Measurements from ENCODE around the gene NEK6. TPM values are rescaled to one million over a fixed set of nuclear protein-coding genes. Genes with fewer than 3 reads are reported as not detected.
A peak's percentile ranks its signal among the peaks of the same experiment; 100 is the strongest.

The NEK6 gene
- total RNA-seq, 4 donors from 2014 or later = 14.1 to 21.9 (median 15.1) TPM

DNA sequence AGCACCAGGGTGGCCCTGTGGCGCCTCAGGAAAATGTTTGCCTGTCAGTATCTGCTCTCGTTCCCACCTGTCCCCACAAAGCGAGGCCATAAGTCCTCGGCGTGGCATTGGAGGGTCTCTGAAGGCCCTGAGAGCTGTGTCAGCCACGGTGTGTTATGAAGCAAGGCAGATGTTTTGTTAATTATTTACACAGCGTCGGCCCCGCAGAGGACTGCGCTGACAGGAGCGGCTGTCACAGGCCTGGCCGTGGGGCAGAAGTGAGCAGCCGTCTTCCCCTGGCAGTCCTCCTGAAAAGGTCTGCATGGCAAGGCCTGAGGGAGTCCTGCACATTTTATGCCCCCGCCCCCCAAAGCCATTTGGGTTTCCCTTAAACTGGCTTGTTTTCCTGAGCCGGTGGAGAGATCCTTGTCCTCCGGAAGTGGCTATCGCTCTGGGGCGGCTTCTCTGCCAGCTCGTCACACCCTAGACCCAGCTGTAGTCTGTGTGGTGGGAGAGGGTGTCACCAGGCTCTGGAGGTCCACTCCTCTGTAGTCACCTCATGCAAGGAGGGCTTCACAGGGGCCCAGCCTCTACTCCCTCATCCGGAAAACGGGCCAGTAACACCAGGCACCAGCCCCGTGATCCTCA, 6.2 kb downstream of the NEK6 start:
- 76% methylated on average over 21 of the region's 22 CpGs for WGBS
- Histone ChIP-seq H3K36me3 (peaks cover 0 to 5% (median 2%) of the 10 kb centered on the region in 4 donors), H3K27ac (replicated peaks in 1 of 4) (peak overlapping the region; percentile 13 to 89 (median 66)), H3K4me1 (peaks cover 54 to 98% (median 93%) of the 10 kb centered on the region in 4 donors), H3K4me3 (peak overlapping the region in 1 of 4 donors; percentile 12), H3K27me3 (no peaks in the 10 kb centered on the region), H3K9me3 (no peaks in the 10 kb centered on the region)
- TF ChIP-seq, protein P1, sequence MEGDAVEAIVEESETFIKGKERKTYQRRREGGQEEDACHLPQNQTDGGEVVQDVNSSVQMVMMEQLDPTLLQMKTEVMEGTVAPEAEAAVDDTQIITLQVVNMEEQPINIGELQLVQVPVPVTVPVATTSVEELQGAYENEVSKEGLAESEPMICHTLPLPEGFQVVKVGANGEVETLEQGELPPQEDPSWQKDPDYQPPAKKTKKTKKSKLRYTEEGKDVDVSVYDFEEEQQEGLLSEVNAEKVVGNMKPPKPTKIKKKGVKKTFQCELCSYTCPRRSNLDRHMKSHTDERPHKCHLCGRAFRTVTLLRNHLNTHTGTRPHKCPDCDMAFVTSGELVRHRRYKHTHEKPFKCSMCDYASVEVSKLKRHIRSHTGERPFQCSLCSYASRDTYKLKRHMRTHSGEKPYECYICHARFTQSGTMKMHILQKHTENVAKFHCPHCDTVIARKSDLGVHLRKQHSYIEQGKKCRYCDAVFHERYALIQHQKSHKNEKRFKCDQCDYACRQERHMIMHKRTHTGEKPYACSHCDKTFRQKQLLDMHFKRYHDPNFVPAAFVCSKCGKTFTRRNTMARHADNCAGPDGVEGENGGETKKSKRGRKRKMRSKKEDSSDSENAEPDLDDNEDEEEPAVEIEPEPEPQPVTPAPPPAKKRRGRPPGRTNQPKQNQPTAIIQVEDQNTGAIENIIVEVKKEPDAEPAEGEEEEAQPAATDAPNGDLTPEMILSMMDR (IDR thresholded peaks at IDR 0.05) = no peak
- TF ChIP-seq EP300 (IDR thresholded peaks at IDR 0.05) (no peak), POLR2AphosphoS5 (IDR thresholded peaks at IDR 0.05) (no peak), POLR2A (IDR thresholded peaks at IDR 0.05; ENCODE audit: low read depth) (no peak)
- intact Hi-C loops (cut with DNase I) = no loop called here
- DNase-seq (ENCODE audit: extremely low spot score) = no peak

DNA sequence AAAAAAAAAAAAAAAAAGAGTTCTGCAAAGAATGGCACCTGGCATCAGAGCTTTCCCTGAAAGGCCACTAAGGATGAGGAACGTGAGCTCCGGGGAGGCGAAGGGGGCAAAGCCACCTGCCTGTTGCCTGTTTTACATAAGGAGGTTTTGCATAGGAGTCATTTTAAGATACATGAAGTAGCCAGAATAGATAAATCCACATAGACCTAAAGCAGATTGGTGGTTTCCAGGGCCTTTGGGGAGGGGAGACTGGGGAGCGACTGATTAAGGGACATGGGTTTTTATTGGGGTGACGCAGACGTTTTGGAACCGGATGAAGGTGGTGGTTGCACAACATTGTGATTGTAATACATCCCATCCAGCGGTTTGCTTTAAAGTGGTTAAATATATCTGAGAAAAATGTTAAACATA, 7.1 kb downstream of the NEK6 start:
- no peak for TF ChIP-seq POLR2AphosphoS5 (IDR thresholded peaks at IDR 0.05)
- no peak for TF ChIP-seq EP300 (IDR thresholded peaks at IDR 0.05)
- TF ChIP-seq POLR2A (IDR thresholded peaks at IDR 0.05; ENCODE audit: low read depth) = no peak
- TF ChIP-seq, protein P1 (IDR thresholded peaks at IDR 0.05) = no peak
- Histone ChIP-seq H3K4me1 (peaks cover 51 to 97% (median 91%) of the 10 kb centered on the region in 4 donors), H3K27ac (replicated peaks in 1 of 4) (peak overlapping the region in 1 of 4 donors; percentile 87), H3K36me3 (peaks cover 0 to 8% (median 2%) of the 10 kb centered on the region in 4 donors), H3K9me3 (no peaks in the 10 kb centered on the region), H3K4me3 (no peak overlapping the region), H3K27me3 (no peaks in the 10 kb centered on the region)
- 76% methylated on average over 8 of the region's 8 CpGs for WGBS
- intact Hi-C loops (cut with DNase I) = no loop called here
- DNase-seq (ENCODE audit: extremely low spot score) = no peak

DNA sequence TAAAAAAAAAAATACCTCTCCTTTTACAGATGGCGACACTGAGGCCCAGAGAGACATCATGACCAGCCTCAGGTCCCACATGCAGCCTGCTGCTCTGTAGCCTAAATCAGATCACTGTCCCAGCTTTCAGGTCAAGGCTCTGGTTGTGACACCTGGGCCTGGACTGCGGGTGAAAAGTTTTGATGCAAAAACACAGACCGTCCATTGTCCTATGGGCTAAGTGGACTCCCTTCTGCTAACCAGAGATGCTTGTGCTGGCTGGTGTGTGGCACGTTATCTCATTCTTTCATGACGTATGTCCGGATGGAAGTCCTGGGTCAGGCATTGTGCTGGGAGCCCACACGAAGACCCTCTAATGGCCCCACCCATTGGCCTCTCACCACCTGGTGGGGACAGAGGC, 7.8 kb downstream of the NEK6 start:
- no peak for TF ChIP-seq POLR2AphosphoS5 (IDR thresholded peaks at IDR 0.05)
- TF ChIP-seq, protein P1 (IDR thresholded peaks at IDR 0.05) = no peak
- no peak for TF ChIP-seq EP300 (IDR thresholded peaks at IDR 0.05)
- no peak for TF ChIP-seq POLR2A (IDR thresholded peaks at IDR 0.05; ENCODE audit: low read depth)
- H3K4me3 ChIP-seq = no peak overlapping the region
- peaks cover 0 to 15% (median 2%) of the 10 kb centered on the region in 4 donors for H3K36me3 ChIP-seq
- 87% methylated on average over 7 of the region's 7 CpGs for WGBS
- H3K9me3 ChIP-seq = no peaks in the 10 kb centered on the region
- no peak for DNase-seq (ENCODE audit: extremely low spot score)
- H3K4me1 ChIP-seq = peaks cover 50 to 97% (median 91%) of the 10 kb centered on the region in 4 donors
- H3K27me3 ChIP-seq = no peaks in the 10 kb centered on the region
- intact Hi-C loops (cut with DNase I) = no loop called here
- peak overlapping the region in 1 of 4 donors; percentile 59 for H3K27ac ChIP-seq (replicated peaks in 1 of 4)

DNA sequence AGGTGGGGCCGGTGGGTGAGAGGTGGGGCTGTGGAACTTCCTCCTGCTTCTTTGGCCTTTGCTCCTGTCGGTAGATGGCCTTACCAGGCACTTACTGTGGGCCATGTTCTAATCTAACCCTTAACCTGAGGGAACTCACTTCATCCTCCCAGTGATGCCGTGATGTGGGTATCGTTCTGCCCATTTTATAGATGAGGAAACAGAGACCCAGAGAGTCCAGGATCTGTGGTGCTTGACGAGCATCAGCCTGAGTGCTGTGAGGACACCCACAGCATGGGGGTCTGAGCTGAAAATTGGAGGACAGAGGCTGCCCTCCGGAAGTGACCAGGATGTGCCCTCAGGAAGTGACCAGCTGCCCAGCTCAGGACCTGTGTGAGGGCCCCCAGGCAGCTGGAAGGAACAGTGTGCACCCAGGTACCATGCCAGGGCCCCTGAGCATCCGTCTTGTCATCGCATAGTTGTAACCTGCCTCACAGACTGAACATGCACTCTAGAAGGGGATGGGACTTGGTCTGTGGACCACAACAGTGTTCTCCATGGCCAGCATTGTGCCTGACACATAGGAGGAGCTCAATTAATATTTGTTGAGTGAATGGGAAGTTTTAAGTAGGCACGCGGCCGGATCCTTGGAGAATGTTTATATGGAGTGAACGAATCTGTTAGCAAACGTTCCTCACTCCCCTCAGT, 8.5 kb downstream of the NEK6 start:
- Histone ChIP-seq H3K27ac (replicated peaks in 1 of 4) (peak overlapping the region; percentile 55 to 62 (median 58)), H3K9me3 (no peaks in the 10 kb centered on the region), H3K27me3 (no peaks in the 10 kb centered on the region), H3K36me3 (peaks cover 0 to 15% (median 2%) of the 10 kb centered on the region in 4 donors), H3K4me1 (peaks cover 49 to 97% (median 91%) of the 10 kb centered on the region in 4 donors), H3K4me3 (no peak overlapping the region)
- 75% methylated on average over 10 of the region's 13 CpGs for WGBS
- intact Hi-C loops (cut with DNase I) = no loop called here
- TF ChIP-seq, protein P1 (IDR thresholded peaks at IDR 0.05) = no peak
- no peak for TF ChIP-seq POLR2AphosphoS5 (IDR thresholded peaks at IDR 0.05)
- TF ChIP-seq POLR2A (IDR thresholded peaks at IDR 0.05; ENCODE audit: low read depth) = no peak
- no peak for TF ChIP-seq EP300 (IDR thresholded peaks at IDR 0.05)
- DNase-seq (ENCODE audit: extremely low spot score) = no peak

Data from esophagus muscularis mucosa (tissue), 4 donors.